Naive thymus-derived CD4-positive, alpha-beta T cell (primary cell): ENCODE measurements around the gene OR6N2. TPM values are rescaled to one million over a fixed set of nuclear protein-coding genes. Genes with fewer than 3 reads are reported as not detected.

ENCODE experiments used
- ATAC-seq: fragments of 150-1000 bp; cut with Tn5 transposase; 2 replicates; pipeline ENCODE4 v1.10.0; 2021; ENCODE audit warnings: mild to moderate bottlenecking, moderate library complexity
- CTCF ChIA-PET: fragments of 350-600 bp; sonication (Branson Sonifier 250); formaldehyde crosslinking; loops from one replicate; lab custom pipeline; 2021; ENCODE audit warnings: antibody characterized with exemption; lab: Charles Lee
- POLR2A ChIA-PET: fragments of 350-600 bp; sonication (Branson Sonifier 250); formaldehyde crosslinking; loops from one replicate; lab custom pipeline; 2021; ENCODE audit warnings: antibody characterized with exemption, inconsistent platforms; lab: Charles Lee
- DNase-seq, 9 donors: peaks; one replicate each; pipeline versions ENCODE4 v3.0.0 to v3.0.0-alpha.2; 2020 to 2022; ENCODE audit warnings: mixed read lengths in 1 of 9
- H3K27ac ChIP-seq: one replicate; pipeline ENCODE4 v1.7.0; 2013; ENCODE audit warnings: mild to moderate bottlenecking, low read depth, low read length, moderate library complexity
- H3K27me3 ChIP-seq, 2 donors: one replicate each; pipeline ENCODE4 v1.7.0; 2013; ENCODE audit warnings: low read length in 2 of 2, mild to moderate bottlenecking in 2 of 2, moderate library complexity in 2 of 2; ENCODE audit not compliant: control insufficient read depth in 2 of 2, insufficient read depth in 2 of 2
- H3K36me3 ChIP-seq, 3 experiments: 1 replicate in 2 of 3; 2 replicates in 1 of 3; pipeline ENCODE4 v1.7.0; 2013; ENCODE audit warnings: low read length in 3 of 3, mild to moderate bottlenecking in 3 of 3, moderate library complexity in 1 of 3; ENCODE audit not compliant: insufficient read depth in 3 of 3, control insufficient read depth in 2 of 3
- H3K4me1 ChIP-seq, 2 donors: one replicate each; pipeline ENCODE4 v1.7.0; 2013; ENCODE audit warnings: low read length in 2 of 2, mild to moderate bottlenecking in 2 of 2, moderate library complexity in 1 of 2; ENCODE audit not compliant: control insufficient read depth in 2 of 2, insufficient read depth in 2 of 2
- H3K4me3 ChIP-seq: 2 replicates; pipeline ENCODE4 v1.7.0; 2013; ENCODE audit warnings: mild to moderate bottlenecking, low read length
- H3K9me3 ChIP-seq, 3 experiments: 1 replicate in 2 of 3; 2 replicates in 1 of 3; pipeline ENCODE4 v1.7.0; 2013; ENCODE audit warnings: low read length in 3 of 3; ENCODE audit not compliant: control insufficient read depth in 2 of 3
- H3K27ac Mint-ChIP-seq, 9 donors: one replicate each; pipeline ENCODE4 v1.8.0; 2020 to 2022; ENCODE audit warnings: mixed read lengths in 9 of 9, mild to moderate bottlenecking in 8 of 9, moderate library complexity in 5 of 9, inconsistent platforms in 2 of 9
- H3K27me3 Mint-ChIP-seq, 5 donors: one replicate each; pipeline ENCODE4 v1.8.0; 2021 to 2022; ENCODE audit warnings: mixed read lengths in 5 of 5, mild to moderate bottlenecking in 1 of 5
- H3K36me3 Mint-ChIP-seq, 5 donors: one replicate each; pipeline ENCODE4 v1.8.0; 2020 to 2022; ENCODE audit warnings: mixed read lengths in 5 of 5, mild to moderate bottlenecking in 3 of 5, inconsistent platforms in 1 of 5
- H3K4me1 Mint-ChIP-seq, 7 donors: one replicate each; pipeline ENCODE4 v1.8.0; 2020 to 2022; ENCODE audit warnings: mixed read lengths in 7 of 7, mild to moderate bottlenecking in 3 of 7, inconsistent platforms in 1 of 7
- H3K4me3 Mint-ChIP-seq, 10 donors: one replicate each; pipeline ENCODE4 v1.8.0; 2020 to 2022; ENCODE audit warnings: mild to moderate bottlenecking in 10 of 10, mixed read lengths in 10 of 10, moderate library complexity in 6 of 10, inconsistent platforms in 2 of 10
- H3K9me3 Mint-ChIP-seq, 11 donors: one replicate each; pipeline ENCODE4 v1.8.0; 2020 to 2022; ENCODE audit warnings: mixed read lengths in 11 of 11, mild to moderate bottlenecking in 4 of 11, inconsistent platforms in 1 of 11, moderate library complexity in 1 of 11
- intact Hi-C, 2 donors: fragments of 100-400 bp; cut with micrococcal nuclease; formaldehyde crosslinking; loops; one replicate each; pipeline ENCODE4 v1.15.1; 2023
- polyA plus RNA-seq, 2 donors: library from polyadenylated mRNA; unstranded; fragments of 300-500 nt; fragmentation: Illumina TruSeq; gene quantifications; one replicate each; pipeline ENCODE4 v1.2.3, GENCODE V29; 2021
- total RNA-seq, 6 experiments: library from RNA in 5 of 6; stranded (reverse) in 5 of 6; gene quantifications; 1 replicate in 5 of 6; 2 replicates in 1 of 6; pipeline ENCODE4 v1.2.3 and lab custom pipeline; 2021 to 2026

Gene OR6N2
- total and polyA plus RNA-seq, 7 experiments from 2014 or later = 0.17 TPM; not detected in 6

DNA sequence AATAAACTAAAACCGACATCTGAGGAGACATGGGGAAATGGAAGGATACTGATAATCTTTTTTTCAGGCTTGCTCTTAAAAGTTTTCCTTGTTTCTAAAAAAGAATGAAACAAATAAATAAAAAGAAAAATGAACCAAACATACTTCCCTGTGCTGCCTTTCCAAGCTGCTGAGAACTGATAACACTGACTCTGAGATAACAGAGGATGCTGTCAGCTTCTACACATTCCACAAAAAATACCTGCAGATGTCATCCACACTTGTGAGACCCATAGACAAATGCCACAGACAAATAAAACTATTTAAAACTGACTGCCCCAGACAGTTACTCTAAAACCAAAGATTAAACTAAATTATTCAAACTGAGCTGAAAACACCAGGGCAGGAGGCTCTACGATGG, 48.5 kb downstream of the OR6N2 start:
- Mint-ChIP-seq H3K27me3 (peaks cover 4 to 22% (median 5%) of the 10 kb centered on the region in 5 donors), H3K4me1 (no peaks in the 10 kb centered on the region), H3K27ac (no peak overlapping the region), H3K9me3 (no peaks in the 10 kb centered on the region), H3K36me3 (no peaks in the 10 kb centered on the region), H3K4me3 (no peak overlapping the region)
- DNase-seq (no peak), ATAC-seq (no peak)
- Histone ChIP-seq H3K27me3 (no peaks in the 10 kb centered on the region), H3K4me3 (no peak overlapping the region), H3K4me1 (no peaks in the 10 kb centered on the region), H3K27ac (no peak overlapping the region), H3K36me3 (no peaks in the 10 kb centered on the region), H3K9me3 (no peaks in the 10 kb centered on the region)
- POLR2A ChIA-PET = no interaction called here
- CTCF ChIA-PET = no interaction called here
- intact Hi-C loops = no loop called here

DNA sequence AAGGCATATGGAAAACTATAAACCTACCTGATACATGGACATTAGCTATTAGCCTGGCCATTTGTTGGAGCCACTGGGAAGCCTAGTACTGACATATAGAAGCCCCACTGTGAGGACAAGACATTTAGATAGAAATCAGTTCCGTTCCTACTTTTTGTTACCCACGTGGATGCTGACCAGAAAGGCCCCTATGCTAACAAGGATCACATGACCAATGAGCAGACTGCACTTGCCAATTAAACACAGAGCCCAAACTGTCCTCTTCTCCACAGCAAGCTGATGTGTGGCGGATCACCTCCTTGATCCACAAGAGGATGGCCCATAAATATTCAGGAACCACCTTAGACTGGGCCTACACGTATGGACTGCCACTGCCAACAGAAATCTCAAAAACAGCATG, 49.3 kb downstream of the OR6N2 start:
- H3K27ac Mint-ChIP-seq = no peak overlapping the region
- DNase-seq = no peak
- ChIA-PET CTCF (no interaction called here), POLR2A (no interaction called here)
- Histone ChIP-seq H3K36me3 (no peaks in the 10 kb centered on the region), H3K27me3 (no peaks in the 10 kb centered on the region), H3K9me3 (no peaks in the 10 kb centered on the region), H3K4me3 (no peak overlapping the region), H3K4me1 (no peaks in the 10 kb centered on the region), H3K27ac (no peak overlapping the region)
- no peaks in the 10 kb centered on the region for H3K4me1 Mint-ChIP-seq
- H3K36me3 Mint-ChIP-seq = no peaks in the 10 kb centered on the region
- H3K27me3 Mint-ChIP-seq = peaks cover 5 to 22% (median 5%) of the 10 kb centered on the region in 5 donors
- intact Hi-C loops = no loop called here
- ATAC-seq = no peak
- H3K4me3 Mint-ChIP-seq = no peak overlapping the region
- H3K9me3 Mint-ChIP-seq = no peaks in the 10 kb centered on the region

DNA sequence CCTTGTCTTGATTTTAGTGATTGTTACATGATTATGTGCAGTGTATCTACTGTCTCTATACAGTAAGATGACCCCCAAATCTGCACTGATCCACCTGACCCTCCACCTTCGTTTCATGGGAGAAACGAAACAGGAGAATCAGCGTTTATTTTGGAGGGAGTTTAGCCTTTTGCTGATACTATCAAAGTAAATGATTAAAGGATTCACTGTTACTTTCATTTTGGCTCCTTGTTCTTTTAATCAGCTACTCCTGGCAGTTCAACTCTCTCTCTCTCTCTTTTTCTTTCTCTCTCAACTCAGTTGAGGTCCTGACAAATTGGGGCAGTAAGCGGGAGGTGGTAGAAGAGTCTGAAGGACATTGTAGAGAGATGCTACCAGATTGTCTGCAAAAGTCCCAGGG, 50.6 kb downstream of the OR6N2 start:
- no peak overlapping the region for H3K4me3 ChIP-seq
- ChIA-PET CTCF (no interaction called here), POLR2A (no interaction called here)
- DNase-seq (no peak), ATAC-seq (no peak)
- Mint-ChIP-seq H3K4me3 (no peak overlapping the region), H3K27ac (no peak overlapping the region), H3K36me3 (no peaks in the 10 kb centered on the region), H3K27me3 (peaks cover 5 to 25% (median 9%) of the 10 kb centered on the region in 5 donors), H3K4me1 (no peaks in the 10 kb centered on the region), H3K9me3 (no peaks in the 10 kb centered on the region)
- H3K27me3 ChIP-seq = no peaks in the 10 kb centered on the region
- H3K27ac ChIP-seq = no peak overlapping the region
- H3K9me3 ChIP-seq = no peaks in the 10 kb centered on the region
- intact Hi-C loops = no loop called here
- no peaks in the 10 kb centered on the region for H3K4me1 ChIP-seq
- no peaks in the 10 kb centered on the region for H3K36me3 ChIP-seq

DNA sequence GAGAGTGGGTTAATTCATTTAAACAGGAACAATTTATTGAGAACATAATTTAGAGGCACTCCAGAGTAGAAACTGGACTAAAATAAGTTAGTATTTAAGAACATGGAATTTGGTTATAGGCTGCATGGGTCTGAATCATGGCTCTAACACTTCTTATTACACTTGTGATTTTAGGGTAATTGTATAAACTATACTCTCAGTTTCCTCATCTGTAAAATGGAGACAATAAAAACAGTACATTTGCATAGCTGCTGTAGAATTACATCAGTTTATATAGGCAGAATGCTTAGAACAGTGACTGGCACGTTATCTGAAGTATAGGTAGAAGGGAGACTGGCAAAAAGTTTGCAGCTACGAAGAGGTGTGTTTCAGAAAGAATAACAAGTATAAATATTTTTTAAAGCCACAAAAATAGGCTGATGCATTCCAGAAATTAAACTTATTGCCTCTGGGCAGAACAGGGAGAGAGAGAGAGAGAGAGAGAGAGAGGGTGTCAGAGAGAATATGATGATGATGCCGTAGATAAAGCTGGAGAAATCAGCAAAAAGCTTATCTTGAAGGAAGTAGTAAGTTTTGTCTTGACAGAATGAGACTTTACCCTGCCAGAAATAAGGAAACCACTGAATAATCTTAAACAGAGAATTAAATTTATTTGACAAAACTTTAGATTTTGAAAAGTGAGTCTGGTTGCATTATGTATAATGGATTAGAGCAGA, 52.3 kb downstream of the OR6N2 start:
- H3K27ac Mint-ChIP-seq = no peak overlapping the region
- peaks cover 6 to 23% (median 16%) of the 10 kb centered on the region in 5 donors for H3K27me3 Mint-ChIP-seq
- POLR2A ChIA-PET = no interaction called here

DNA sequence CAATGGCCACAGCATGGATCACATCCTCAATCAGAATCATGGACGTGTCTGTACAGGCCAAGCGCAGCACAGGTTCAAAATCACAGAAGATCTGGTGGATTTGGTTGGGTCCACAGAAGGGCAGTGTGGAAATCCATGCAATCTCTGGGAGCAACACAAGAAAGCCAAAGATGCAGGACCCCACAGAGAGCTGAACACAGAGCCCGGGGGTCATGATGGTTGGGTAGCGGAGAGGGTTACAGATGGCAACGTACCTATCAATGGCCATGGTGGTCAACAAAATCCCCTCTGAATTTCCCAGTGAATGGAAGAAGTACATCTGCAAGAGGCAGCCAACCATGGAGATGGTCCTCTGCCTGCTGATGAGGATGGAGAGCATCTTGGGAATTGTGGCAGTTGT, 56.6 kb downstream of the OR6N2 start:
- Mint-ChIP-seq H3K4me3 (no peak overlapping the region), H3K4me1 (no peaks in the 10 kb centered on the region), H3K27ac (no peak overlapping the region), H3K9me3 (no peaks in the 10 kb centered on the region), H3K27me3 (peaks cover 21 to 37% (median 30%) of the 10 kb centered on the region in 5 donors), H3K36me3 (no peaks in the 10 kb centered on the region)
- Histone ChIP-seq H3K36me3 (no peaks in the 10 kb centered on the region), H3K27me3 (no peaks in the 10 kb centered on the region), H3K4me3 (no peak overlapping the region), H3K27ac (no peak overlapping the region), H3K4me1 (no peaks in the 10 kb centered on the region), H3K9me3 (no peaks in the 10 kb centered on the region)
- ChIA-PET POLR2A (no interaction called here), CTCF (no interaction called here)
- intact Hi-C loops = no loop called here
- DNase-seq (no peak), ATAC-seq (no peak)

More for the DNA sequence above, 52.3 kb downstream of the OR6N2 start:
- Histone ChIP-seq H3K9me3 (no peaks in the 10 kb centered on the region), H3K36me3 (no peaks in the 10 kb centered on the region), H3K27me3 (no peaks in the 10 kb centered on the region), H3K4me1 (no peaks in the 10 kb centered on the region), H3K4me3 (no peak overlapping the region), H3K27ac (no peak overlapping the region)
- H3K9me3 Mint-ChIP-seq = no peaks in the 10 kb centered on the region
- H3K4me3 Mint-ChIP-seq = no peak overlapping the region
- H3K4me1 Mint-ChIP-seq = no peaks in the 10 kb centered on the region
- H3K36me3 Mint-ChIP-seq = no peaks in the 10 kb centered on the region
- CTCF ChIA-PET = no interaction called here
- ATAC-seq = no peak
- no peak for DNase-seq
- intact Hi-C loops = no loop called here

Other genes with a start within 250 kb of the OR6N2 start
- not detected for gene OR6Y1, start 226.8 kb downstream of the OR6N2 start, total RNA-seq
- not detected for gene OR6Y1, start 226.8 kb downstream of the OR6N2 start, polyA plus RNA-seq
- gene OR6P1, start 210.6 kb downstream of the OR6N2 start, total RNA-seq = not detected
- not detected for gene OR6P1, start 210.6 kb downstream of the OR6N2 start, polyA plus RNA-seq
- gene OR10X1, start 201.3 kb downstream of the OR6N2 start, total RNA-seq = not detected
- not detected for gene OR10X1, start 201.3 kb downstream of the OR6N2 start, polyA plus RNA-seq
- not detected for gene OR10Z1, start 175.9 kb downstream of the OR6N2 start, total RNA-seq
- gene OR10Z1, start 175.9 kb downstream of the OR6N2 start, polyA plus RNA-seq = not detected
- gene SPTA1, start 94.5 kb downstream of the OR6N2 start, total RNA-seq = not detected
- not detected for gene SPTA1, start 94.5 kb downstream of the OR6N2 start, polyA plus RNA-seq
- not detected for gene OR6K2, start 80.6 kb downstream of the OR6N2 start, total RNA-seq
- not detected for gene OR6K2, start 80.6 kb downstream of the OR6N2 start, polyA plus RNA-seq
- gene OR6K3, start 60.5 kb downstream of the OR6N2 start, total RNA-seq = under 1 TPM in 1 of 5 experiments, not detected in 4; 0.29 TPM
- gene OR6K3, start 60.5 kb downstream of the OR6N2 start, polyA plus RNA-seq = not detected
- gene OR6K6, start 26.5 kb downstream of the OR6N2 start, total RNA-seq = not detected
- not detected for gene OR6K6, start 26.5 kb downstream of the OR6N2 start, polyA plus RNA-seq
- gene OR6N1, start 9.0 kb downstream of the OR6N2 start, total RNA-seq = under 1 TPM in 1 of 5 experiments, not detected in 4; 0.37 TPM
- gene OR6N1, start 9.0 kb downstream of the OR6N2 start, polyA plus RNA-seq = not detected
- gene MNDA, start 50.1 kb upstream of the OR6N2 start, total RNA-seq = 100 to 1,000 TPM in 1 of 5 experiments, 1 to 10 TPM in 2, under 1 TPM in 1, not detected in 1; 0.70 to 104 (median 3.1) TPM
- gene MNDA, start 50.1 kb upstream of the OR6N2 start, polyA plus RNA-seq = under 1 TPM; 0.18 to 0.67 TPM
- gene PYHIN1, start 150.3 kb upstream of the OR6N2 start, total RNA-seq = 10 to 100 TPM; 20.3 to 48.2 (median 36.1) TPM
- gene PYHIN1, start 150.3 kb upstream of the OR6N2 start, polyA plus RNA-seq = 1 to 10 TPM; 8.4 to 8.7 TPM
- gene IFI16, start 228.7 kb upstream of the OR6N2 start, total RNA-seq = 100 to 1,000 TPM in 2 of 5 experiments, 10 to 100 TPM in 3; 42.4 to 307 (median 96.0) TPM
- 10 to 100 TPM; 46.1 to 48.0 TPM for gene IFI16, start 228.7 kb upstream of the OR6N2 start, polyA plus RNA-seq